ENCODE measurements around the gene SLC7A14.

SLC7A14 gene

DNA sequence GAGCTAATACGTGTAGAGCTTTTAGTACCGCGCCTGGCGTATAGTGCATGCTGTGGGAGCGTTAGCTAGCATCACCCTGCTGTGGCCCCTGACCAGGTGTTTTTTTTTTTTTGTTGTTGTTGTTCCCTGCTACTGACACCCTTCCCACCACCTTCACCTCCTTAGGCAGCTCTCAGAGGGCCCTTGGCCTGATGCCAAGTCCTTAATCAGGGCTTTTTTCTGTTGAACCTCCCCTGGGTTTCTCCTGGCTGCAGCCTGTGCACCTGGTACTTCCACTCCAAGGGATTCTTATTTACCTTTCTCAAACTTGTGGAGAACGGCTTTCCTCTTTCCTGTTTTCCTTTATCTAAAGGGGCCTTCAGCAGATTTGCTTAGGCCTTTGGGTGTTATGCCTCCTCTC is 53.3 kb downstream of the SLC7A14 start:
- FAIRE-seq = no peak

- no peak for FAIRE-seq
Observed at GRCh38 chr3:170531657-170532335, 54.1 kb downstream of the SLC7A14 start.

DNA sequence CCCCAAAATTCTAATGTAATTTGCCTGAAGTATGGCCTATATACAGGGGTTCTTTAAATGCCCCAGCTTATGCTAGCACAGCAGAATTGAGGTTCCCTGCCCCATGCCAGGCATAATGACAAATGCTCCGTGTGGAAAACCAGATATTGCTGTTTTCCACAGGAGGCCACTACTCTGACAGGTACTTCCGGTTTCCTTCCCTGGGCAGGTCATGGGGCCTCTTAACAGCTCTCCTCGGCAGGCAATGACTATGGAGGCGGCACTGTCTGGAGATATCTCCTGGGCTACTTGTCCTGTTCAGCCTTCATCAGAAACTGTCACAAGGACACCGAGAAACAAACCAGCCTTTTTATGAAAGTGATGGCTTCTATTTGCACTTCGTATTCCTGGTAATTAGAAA is 54.8 kb downstream of the SLC7A14 start:
- FAIRE-seq = no peak

GRCh38 chr3:170529912-170530311 is 56.0 kb downstream of the SLC7A14 start:
- no peak for FAIRE-seq

GRCh38 chr3:170529346-170529745 is 56.5 kb downstream of the SLC7A14 start:
- no peak for FAIRE-seq

DNA sequence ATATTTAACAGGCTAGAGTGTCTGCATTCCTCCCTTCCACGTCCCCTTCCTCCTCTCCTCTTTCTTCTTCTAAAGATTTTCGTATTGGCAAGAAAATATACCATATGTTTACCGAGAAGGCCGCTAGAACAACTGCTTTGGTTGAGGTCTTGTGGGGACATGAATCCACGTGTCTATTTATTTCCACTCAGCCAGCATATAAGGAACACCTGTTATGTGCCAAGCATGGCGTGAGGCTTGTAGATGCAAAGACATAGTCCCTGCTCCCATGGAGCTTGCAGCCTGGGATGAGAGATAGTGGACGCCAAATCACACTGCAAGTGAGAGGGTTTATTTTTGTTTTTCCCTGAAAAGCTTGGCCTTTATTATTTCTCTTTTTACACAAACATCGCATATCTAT is 57.1 kb downstream of the SLC7A14 start:
- no peak for FAIRE-seq

DNA sequence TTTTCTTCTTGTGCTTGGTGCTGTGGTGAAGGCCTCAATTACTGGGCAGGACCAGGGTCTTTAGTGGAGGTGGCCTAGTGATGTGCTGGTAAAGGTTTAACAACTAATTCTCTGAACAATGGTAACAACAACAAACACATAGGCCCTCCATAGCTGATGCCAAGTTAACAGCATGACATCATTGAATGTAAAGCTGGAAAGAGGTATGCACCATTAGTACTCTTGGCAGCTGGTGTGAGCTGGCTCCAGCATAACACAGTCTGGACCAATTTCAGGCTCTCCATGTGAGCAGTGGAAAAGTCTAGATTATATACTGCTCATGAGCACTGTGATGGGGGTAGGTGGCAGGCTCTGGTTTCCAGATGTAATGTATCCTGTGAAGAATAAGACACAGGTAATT is 61.8 kb downstream of the SLC7A14 start:
- no peak for FAIRE-seq

- FAIRE-seq = no peak
Observed at GRCh38 chr3:170523248-170523647, 62.6 kb downstream of the SLC7A14 start.

DNA sequence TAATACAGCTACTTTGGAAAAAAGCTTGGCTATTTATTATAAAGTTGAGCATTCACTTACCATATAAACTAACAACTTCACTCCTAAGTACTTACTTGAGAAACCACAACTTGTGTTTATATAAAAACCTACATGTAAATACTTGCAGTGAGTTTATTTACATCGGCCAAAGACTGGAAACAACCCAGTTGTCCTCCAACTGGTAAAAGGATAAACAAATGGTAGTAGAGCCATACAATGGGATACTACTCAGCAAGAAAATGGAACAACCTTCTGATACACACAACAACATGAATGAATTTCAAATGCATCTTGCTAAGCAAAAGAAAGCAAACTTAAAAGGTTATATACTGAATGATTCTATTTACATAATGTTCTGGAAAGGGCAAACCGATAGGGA is 63.7 kb downstream of the SLC7A14 start:
- no peak for FAIRE-seq

DNA sequence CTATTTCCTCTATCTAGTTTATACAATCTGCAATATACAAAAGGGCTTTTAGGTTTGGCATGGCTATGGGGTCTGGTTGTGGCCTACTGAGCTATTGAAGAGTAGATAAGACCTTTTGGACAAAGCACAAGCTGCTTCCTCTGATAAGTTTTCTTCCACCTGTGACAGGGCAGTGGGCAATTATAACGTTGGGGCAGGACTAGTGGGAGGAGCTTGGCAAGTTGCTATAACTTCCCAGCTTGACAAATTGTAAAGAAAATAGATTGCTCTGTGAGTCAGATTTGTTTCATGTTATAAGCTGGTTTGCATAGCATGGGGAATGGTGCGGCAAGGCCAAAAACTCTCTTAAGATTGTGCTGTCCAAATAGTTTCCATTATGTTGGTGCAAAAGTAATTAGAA is 64.9 kb downstream of the SLC7A14 start:
- FAIRE-seq = no peak

GRCh38 chr3:170517242-170517945 is 68.5 kb downstream of the SLC7A14 start:
- FAIRE-seq = no peak

GRCh38 chr3:170513642-170514041 is 72.2 kb downstream of the SLC7A14 start:
- FAIRE-seq = no peak

- no peak for FAIRE-seq
Observed at GRCh38 chr3:170511371-170511770, 74.5 kb downstream of the SLC7A14 start.

GRCh38 chr3:170508839-170509238 is 77.0 kb downstream of the SLC7A14 start:
- FAIRE-seq = no peak

GRCh38 chr3:170508291-170508690 is 77.6 kb downstream of the SLC7A14 start:
- no peak for FAIRE-seq

DNA sequence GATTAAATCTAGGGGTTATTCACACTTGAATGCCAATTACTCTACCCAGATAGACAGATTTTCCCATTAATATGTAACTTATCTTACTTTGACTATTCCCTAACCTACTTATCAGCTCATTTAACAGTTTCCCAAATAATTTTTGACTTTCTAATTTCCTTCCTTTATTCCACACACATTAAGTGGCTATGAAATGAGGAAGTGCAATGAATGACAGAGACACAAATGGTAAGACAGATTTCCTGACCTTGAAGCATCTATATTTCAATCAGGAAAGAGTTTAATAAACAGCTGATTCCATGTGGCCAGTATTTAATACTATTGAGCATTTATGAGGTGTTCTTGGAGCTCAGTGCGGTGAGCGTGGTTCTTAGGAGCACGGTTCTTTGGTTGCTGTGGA is 78.8 kb downstream of the SLC7A14 start:
- no peak for FAIRE-seq

DNA sequence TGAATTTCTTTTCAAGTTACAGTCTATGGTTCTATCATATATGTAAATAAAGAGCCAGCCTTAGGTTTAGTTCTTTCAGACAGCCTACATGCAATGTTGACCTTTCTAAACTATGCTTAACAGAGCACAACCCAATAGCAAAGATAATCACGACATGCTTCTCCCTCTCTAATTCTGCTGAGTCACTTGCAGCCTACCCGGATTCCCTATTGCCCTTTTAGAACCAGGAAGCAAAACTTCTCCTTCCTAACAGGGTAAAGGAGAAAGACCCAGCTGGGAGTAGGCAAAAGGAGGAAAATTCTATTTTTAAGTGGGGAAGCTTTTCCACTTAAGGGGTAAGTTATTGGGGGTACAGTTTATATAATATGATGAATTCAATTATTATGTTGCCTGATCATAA is 79.3 kb downstream of the SLC7A14 start:
- no peak for FAIRE-seq

GRCh38 chr3:170502297-170502696 is 83.6 kb downstream of the SLC7A14 start:
- no peak for FAIRE-seq

GRCh38 chr3:170500995-170501394 is 84.9 kb downstream of the SLC7A14 start:
- FAIRE-seq = no peak

DNA sequence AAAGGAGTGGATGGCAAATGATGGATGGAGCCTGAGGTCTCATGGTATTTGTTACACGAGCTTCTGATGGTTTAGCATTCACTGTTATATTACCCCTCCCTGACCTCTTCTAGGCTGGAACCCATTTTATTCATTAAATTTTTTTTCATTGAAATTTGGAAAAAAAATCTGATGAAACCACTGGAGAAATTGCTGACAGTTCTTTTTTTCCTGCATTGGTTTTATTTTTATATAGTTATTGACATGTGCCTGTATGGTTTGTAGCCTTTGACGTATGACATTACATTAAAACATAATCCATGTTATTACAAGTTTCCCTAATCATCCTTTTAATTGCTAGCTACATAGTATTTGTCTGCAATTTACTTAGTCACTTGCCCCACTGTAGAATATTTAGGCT is 85.4 kb downstream of the SLC7A14 start:
- FAIRE-seq = no peak

- FAIRE-seq = no peak
Observed at GRCh38 chr3:170499562-170500156, 86.2 kb downstream of the SLC7A14 start.

- FAIRE-seq = no peak
Observed at GRCh38 chr3:170497207-170498095, 88.4 kb downstream of the SLC7A14 start.

- no peak for FAIRE-seq
Observed at GRCh38 chr3:170496868-170497140, 89.1 kb downstream of the SLC7A14 start.
